Measurements from ENCODE around the gene PEF1. TPM values are rescaled to one million over a fixed set of nuclear protein-coding genes. Genes with fewer than 3 reads are reported as not detected.

PEF1 gene
- total RNA-seq, 4 donors from 2014 or later = 97.9 to 117 (median 103) TPM

GRCh38 chr1:31681415-31681814 is 36.7 kb upstream of the PEF1 start:
- Histone ChIP-seq H3K4me1 (no peaks in the 10 kb centered on the region), H3K27ac (no peak overlapping the region), H3K27me3 (no peaks in the 10 kb centered on the region), H3K9me3 (no peaks in the 10 kb centered on the region), H3K36me3 (peaks cover 73% of the 10 kb centered on the region), H3K4me3 (no peak overlapping the region)
- 67% methylated on average over 7 of the region's 9 CpGs for WGBS
- DNase-seq (ENCODE audit: low spot score in 2 of 2) = no peak
- no peak for TF ChIP-seq EP300 (IDR thresholded peaks at IDR 0.05)
- no peak for TF ChIP-seq POLR2AphosphoS5 (IDR thresholded peaks at IDR 0.05)
- TF ChIP-seq, protein P1, sequence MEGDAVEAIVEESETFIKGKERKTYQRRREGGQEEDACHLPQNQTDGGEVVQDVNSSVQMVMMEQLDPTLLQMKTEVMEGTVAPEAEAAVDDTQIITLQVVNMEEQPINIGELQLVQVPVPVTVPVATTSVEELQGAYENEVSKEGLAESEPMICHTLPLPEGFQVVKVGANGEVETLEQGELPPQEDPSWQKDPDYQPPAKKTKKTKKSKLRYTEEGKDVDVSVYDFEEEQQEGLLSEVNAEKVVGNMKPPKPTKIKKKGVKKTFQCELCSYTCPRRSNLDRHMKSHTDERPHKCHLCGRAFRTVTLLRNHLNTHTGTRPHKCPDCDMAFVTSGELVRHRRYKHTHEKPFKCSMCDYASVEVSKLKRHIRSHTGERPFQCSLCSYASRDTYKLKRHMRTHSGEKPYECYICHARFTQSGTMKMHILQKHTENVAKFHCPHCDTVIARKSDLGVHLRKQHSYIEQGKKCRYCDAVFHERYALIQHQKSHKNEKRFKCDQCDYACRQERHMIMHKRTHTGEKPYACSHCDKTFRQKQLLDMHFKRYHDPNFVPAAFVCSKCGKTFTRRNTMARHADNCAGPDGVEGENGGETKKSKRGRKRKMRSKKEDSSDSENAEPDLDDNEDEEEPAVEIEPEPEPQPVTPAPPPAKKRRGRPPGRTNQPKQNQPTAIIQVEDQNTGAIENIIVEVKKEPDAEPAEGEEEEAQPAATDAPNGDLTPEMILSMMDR (IDR thresholded peaks at IDR 0.05) = no peak
- TF ChIP-seq POLR2A (IDR thresholded peaks at IDR 0.05) = no peak

- TF ChIP-seq POLR2A (IDR thresholded peaks at IDR 0.05) (no peak), EP300 (IDR thresholded peaks at IDR 0.05) (no peak), POLR2AphosphoS5 (IDR thresholded peaks at IDR 0.05) (no peak)
- TF ChIP-seq, protein P1 (IDR thresholded peaks at IDR 0.05) = no peak
- no peaks in the 10 kb centered on the region for H3K27me3 ChIP-seq
- H3K36me3 ChIP-seq = peaks cover 63% of the 10 kb centered on the region
- 87% methylated on average over 23 of the region's 23 CpGs for WGBS
- no peaks in the 10 kb centered on the region for H3K9me3 ChIP-seq
- no peak overlapping the region for H3K4me3 ChIP-seq
- no peak overlapping the region for H3K27ac ChIP-seq
- DNase-seq (ENCODE audit: low spot score in 2 of 2) = no peak
- no peaks in the 10 kb centered on the region for H3K4me1 ChIP-seq
These were observed 35.1 kb upstream of the PEF1 start for GRCh38 chr1:31679676-31680230.

- peaks cover 61% of the 10 kb centered on the region for H3K36me3 ChIP-seq
- no peak for DNase-seq (ENCODE audit: low spot score in 2 of 2)
- 38% methylated on average over 2 of the region's 2 CpGs for WGBS
These were observed 34.4 kb upstream of the PEF1 start for GRCh38 chr1:31679091-31679490.

GRCh38 chr1:31678681-31679080 is 34.0 kb upstream of the PEF1 start:
- no peaks in the 10 kb centered on the region for H3K9me3 ChIP-seq
- no peak for DNase-seq (ENCODE audit: low spot score in 2 of 2)
- H3K27me3 ChIP-seq = no peaks in the 10 kb centered on the region
- H3K27ac ChIP-seq = no peak overlapping the region
- TF ChIP-seq POLR2A (IDR thresholded peaks at IDR 0.05) = no peak
- TF ChIP-seq, protein P1 (IDR thresholded peaks at IDR 0.05) = no peak
- H3K4me3 ChIP-seq = no peak overlapping the region
- 95% methylated on average over 4 of the region's 4 CpGs for WGBS
- no peaks in the 10 kb centered on the region for H3K4me1 ChIP-seq
- H3K36me3 ChIP-seq = peaks cover 59% of the 10 kb centered on the region

More at GRCh38 chr1:31679091-31679490, 34.4 kb upstream of the PEF1 start:
- Histone ChIP-seq H3K4me1 (no peaks in the 10 kb centered on the region), H3K4me3 (no peak overlapping the region), H3K27me3 (no peaks in the 10 kb centered on the region), H3K27ac (no peak overlapping the region), H3K9me3 (no peaks in the 10 kb centered on the region)
- TF ChIP-seq POLR2A (IDR thresholded peaks at IDR 0.05) (no peak), POLR2AphosphoS5 (IDR thresholded peaks at IDR 0.05) (no peak), EP300 (IDR thresholded peaks at IDR 0.05) (no peak)
- TF ChIP-seq, protein P1 (IDR thresholded peaks at IDR 0.05) = no peak

GRCh38 chr1:31677949-31678348 is 33.3 kb upstream of the PEF1 start:
- peaks cover 52% of the 10 kb centered on the region for H3K36me3 ChIP-seq
- no peaks in the 10 kb centered on the region for H3K27me3 ChIP-seq
- no peak for DNase-seq (ENCODE audit: low spot score in 2 of 2)
- H3K4me1 ChIP-seq = no peaks in the 10 kb centered on the region
- TF ChIP-seq EP300 (IDR thresholded peaks at IDR 0.05) (no peak), POLR2AphosphoS5 (IDR thresholded peaks at IDR 0.05) (no peak), POLR2A (IDR thresholded peaks at IDR 0.05) (no peak)
- TF ChIP-seq, protein P1 (IDR thresholded peaks at IDR 0.05) = no peak
- 68% methylated on average over 6 of the region's 6 CpGs for WGBS
- H3K9me3 ChIP-seq = no peaks in the 10 kb centered on the region
- no peak overlapping the region for H3K4me3 ChIP-seq
- H3K27ac ChIP-seq = no peak overlapping the region

All from suprapubic skin (tissue), 4 donors.